ENCODE data around the gene PLCB1. TPM values are rescaled to one million over a fixed set of nuclear protein-coding genes. Genes with fewer than 3 reads are reported as not detected.

PLCB1 gene
- total RNA-seq, 6 experiments from 2014 or later: 17.2 to 25.7 (median 23.1) TPM

GRCh38 chr20:8148501-8148900 is 16.4 kb downstream of the PLCB1 start:
- Mint-ChIP-seq H3K27ac (no peak overlapping the region), H3K4me3 (no peak overlapping the region), H3K9me3 (no peaks in the 10 kb centered on the region), H3K4me1 (ENCODE audit: low read depth) (peaks cover 82% of the 10 kb centered on the region), H3K36me3 (ENCODE audit: low read depth) (peaks cover 6% of the 10 kb centered on the region), H3K27me3 (ENCODE audit: insufficient read depth) (peaks cover 4% of the 10 kb centered on the region; the same call in 1 of the 2 replicates)
- DNase-seq: no peak
- TF ChIP-seq CTCF (IDR thresholded peaks at IDR 0.05): no peak

- Mint-ChIP-seq H3K27ac (no peak overlapping the region), H3K27me3 (ENCODE audit: insufficient read depth) (peaks cover 2% of the 10 kb centered on the region; the same call in 1 of the 2 replicates), H3K9me3 (no peaks in the 10 kb centered on the region), H3K36me3 (ENCODE audit: low read depth) (peaks cover 13% of the 10 kb centered on the region), H3K4me1 (ENCODE audit: low read depth) (peaks cover 85% of the 10 kb centered on the region), H3K4me3 (no peak overlapping the region)
- DNase-seq: no peak
- no peak for TF ChIP-seq CTCF (IDR thresholded peaks at IDR 0.05)
Observed at GRCh38 chr20:8150591-8150990, 18.5 kb downstream of the PLCB1 start.

- TF ChIP-seq CTCF (IDR thresholded peaks at IDR 0.05): no peak
- H3K4me1 Mint-ChIP-seq (ENCODE audit: low read depth): peaks cover 90% of the 10 kb centered on the region
- H3K36me3 Mint-ChIP-seq (ENCODE audit: low read depth): peaks cover 13% of the 10 kb centered on the region
- H3K4me3 Mint-ChIP-seq: no peak overlapping the region
- no peak overlapping the region for H3K27ac Mint-ChIP-seq
- peaks cover 2% of the 10 kb centered on the region; the same call in 1 of the 2 replicates for H3K27me3 Mint-ChIP-seq (ENCODE audit: insufficient read depth)
- H3K9me3 Mint-ChIP-seq: no peaks in the 10 kb centered on the region
- no peak for DNase-seq
Observed at GRCh38 chr20:8151372-8151771, 19.3 kb downstream of the PLCB1 start.

- Mint-ChIP-seq H3K27ac (peak overlapping the region; percentile 0; the same call in 1 of the 2 replicates), H3K27me3 (ENCODE audit: insufficient read depth) (peaks cover 2% of the 10 kb centered on the region; the same call in 1 of the 2 replicates), H3K4me3 (no peak overlapping the region), H3K36me3 (ENCODE audit: low read depth) (peaks cover 12% of the 10 kb centered on the region), H3K4me1 (ENCODE audit: low read depth) (peaks cover 96% of the 10 kb centered on the region), H3K9me3 (no peaks in the 10 kb centered on the region)
- DNase-seq: peak; percentile 68
- no peak for TF ChIP-seq CTCF (IDR thresholded peaks at IDR 0.05)
Observed at GRCh38 chr20:8152183-8152582, 20.1 kb downstream of the PLCB1 start.

- TF ChIP-seq CTCF (IDR thresholded peaks at IDR 0.05): no peak
- Mint-ChIP-seq H3K27ac (peak overlapping the region; percentile 7; the same call in 1 of the 2 replicates), H3K36me3 (ENCODE audit: low read depth) (peaks cover 8% of the 10 kb centered on the region; the same call in 1 of the 2 replicates), H3K27me3 (ENCODE audit: insufficient read depth) (no peaks in the 10 kb centered on the region; the same call in 1 of the 2 replicates), H3K4me3 (no peak overlapping the region), H3K4me1 (ENCODE audit: low read depth) (peaks cover 95% of the 10 kb centered on the region), H3K9me3 (no peaks in the 10 kb centered on the region)
- no peak for DNase-seq
Observed at GRCh38 chr20:8152847-8153246, 20.8 kb downstream of the PLCB1 start.

Measured in HFFc6 (cell line).